Activated naive CD4-positive, alpha-beta T cell (primary cell): Measurements from ENCODE around the gene DIDO1.
"Not testable (repeated sequence)": the region's sequence is repeated elsewhere in the genome, so short reads cannot be mapped to it uniquely, and the experiment has no call there.

ENCODE experiments used
- DNase-seq, 4 experiments: peaks; one replicate each; lab custom pipeline; 2025; lab: John Stamatoyannopoulos, UW

The DIDO1 gene

DNA sequence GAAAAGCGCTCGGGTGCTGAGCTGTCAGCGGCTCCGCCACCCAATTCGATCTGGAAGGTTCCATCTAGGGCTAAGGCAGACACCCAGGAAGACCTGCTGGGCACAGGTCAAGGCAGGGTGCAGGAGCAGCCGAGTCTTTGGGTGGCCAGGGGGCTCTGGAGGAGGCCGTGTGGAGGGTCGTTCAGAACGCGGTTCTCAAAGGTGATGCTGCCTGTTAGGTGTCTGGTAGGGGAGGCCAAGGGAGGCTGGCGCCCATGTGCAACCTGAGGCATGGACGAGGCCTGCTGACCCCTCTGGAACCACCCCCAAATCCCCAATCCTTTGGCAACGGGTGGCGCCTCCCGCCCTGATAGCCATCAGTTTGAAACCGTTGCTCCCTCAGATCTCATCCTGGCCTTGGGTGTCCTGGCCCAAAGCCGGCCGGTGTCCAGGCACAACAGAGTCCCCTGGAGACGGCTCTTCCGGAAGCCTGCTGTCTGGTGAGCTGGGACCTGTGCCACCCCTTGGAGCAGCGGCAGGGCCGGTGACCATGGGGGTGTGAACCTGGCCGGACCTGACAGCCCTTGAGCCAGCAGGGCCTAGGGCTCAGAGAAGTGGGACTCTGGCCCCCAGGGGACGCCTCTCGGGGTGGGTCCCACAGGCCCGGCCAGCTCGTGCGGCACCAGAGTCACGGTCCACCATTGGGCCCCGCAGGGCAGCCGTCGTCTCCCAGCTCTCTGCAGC, 36.7 kb upstream of the DIDO1 start:
- DNase-seq: no peak

- no peak for DNase-seq
Observed at GRCh38 chr20:62962221-62962879, 36.0 kb upstream of the DIDO1 start.

DNA sequence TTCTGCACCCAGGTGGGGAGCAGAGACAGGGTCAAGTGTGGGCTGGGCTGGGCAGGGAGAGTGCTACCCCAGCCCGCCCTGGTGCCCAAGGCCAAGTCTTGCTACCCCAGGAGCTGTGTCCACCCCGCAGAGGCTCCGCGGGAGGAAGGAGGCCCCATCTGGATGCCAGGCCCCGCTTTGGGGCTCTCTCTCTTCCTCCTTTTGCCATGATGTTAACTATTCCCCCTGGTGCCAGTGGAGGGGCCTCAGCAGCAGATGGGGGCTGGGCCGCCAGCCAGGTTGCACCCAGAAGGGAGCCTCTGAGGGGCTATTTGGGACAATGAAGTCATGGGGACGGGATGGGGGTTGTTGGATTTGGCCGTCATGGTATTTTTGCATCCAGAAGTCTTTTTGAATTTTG, 35.5 kb upstream of the DIDO1 start:
- DNase-seq: no peak

- DNase-seq: no peak
Observed at GRCh38 chr20:62961310-62961783, 35.0 kb upstream of the DIDO1 start.

- DNase-seq: not testable (repeated sequence)
Observed at GRCh38 chr20:62960446-62961309, 34.4 kb upstream of the DIDO1 start.

DNA sequence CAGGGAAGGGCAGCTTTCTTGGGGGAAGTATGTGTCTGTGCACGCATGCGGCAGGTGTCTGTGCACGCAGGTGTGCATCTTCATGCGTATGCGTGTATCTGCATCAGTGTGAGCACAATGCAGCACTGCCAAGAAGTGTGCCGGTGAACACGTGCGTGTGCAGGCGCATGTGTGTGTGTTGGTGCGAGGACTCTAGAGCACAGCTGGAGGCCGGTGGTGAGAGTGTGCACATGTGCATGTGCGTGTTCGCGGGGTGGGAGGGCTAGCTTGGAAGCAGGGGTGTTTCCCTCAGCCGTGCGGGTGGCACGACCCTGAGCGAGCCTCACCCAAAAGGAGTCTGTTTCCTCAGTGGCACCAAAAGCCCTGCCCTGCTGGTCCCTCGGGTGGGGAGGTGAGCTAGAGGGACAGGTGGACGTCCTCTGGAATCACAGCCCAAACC, 33.7 kb upstream of the DIDO1 start:
- DNase-seq: no peak

- no peak for DNase-seq
Observed at GRCh38 chr20:62959101-62959971, 33.0 kb upstream of the DIDO1 start.

GRCh38 chr20:62958388-62959100, 32.2 kb upstream of the DIDO1 start:
- no peak for DNase-seq

DNA sequence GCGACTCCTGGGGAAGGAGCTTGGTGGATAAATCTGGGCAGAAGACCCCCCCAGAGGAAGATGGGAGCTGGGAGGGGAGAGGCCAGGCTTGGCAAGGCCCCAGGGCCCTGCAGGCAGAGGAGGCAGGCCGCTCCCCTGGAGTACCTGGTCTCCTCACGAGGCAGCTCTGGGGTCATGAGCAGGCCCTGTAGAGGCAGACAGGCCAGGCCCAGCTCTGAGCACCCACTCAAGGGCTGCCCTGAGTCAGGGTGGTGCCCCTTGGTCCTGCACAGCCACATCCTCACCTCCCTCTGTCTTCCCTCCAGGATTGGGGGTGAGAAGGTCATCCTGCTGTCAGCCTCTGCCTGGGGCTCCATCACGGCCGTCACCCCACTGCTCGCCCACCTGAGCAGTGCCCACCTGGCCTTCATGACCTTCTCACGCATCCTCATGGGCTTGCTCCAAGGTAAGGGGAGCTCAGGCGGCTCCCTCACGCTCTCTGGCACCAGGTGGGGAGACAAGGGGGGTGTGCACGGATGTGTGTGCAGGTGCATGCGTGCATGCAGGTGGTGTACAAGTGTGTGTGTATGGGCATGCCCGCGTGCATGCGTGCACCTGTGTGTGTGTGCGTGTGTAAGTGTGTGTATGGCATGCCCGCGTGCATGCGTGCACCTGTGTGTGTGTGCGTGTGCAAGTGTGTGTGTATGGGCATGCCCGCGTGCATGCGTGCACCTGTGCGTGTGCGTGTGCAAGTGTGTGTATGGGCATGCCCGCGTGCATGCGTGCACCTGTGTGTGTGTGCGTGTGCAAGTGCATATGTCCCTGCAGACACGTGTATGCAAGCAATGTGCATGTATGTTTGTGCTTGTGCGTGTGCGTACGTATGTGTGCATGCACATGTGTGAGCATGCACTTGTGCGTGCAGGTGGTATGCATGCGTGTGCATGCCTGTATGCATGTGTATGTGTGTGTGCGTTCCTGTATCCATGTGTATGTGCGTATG, 31.1 kb upstream of the DIDO1 start:
- DNase-seq: no peak

GRCh38 chr20:62956387-62957135, 30.3 kb upstream of the DIDO1 start:
- DNase-seq: no peak

DNA sequence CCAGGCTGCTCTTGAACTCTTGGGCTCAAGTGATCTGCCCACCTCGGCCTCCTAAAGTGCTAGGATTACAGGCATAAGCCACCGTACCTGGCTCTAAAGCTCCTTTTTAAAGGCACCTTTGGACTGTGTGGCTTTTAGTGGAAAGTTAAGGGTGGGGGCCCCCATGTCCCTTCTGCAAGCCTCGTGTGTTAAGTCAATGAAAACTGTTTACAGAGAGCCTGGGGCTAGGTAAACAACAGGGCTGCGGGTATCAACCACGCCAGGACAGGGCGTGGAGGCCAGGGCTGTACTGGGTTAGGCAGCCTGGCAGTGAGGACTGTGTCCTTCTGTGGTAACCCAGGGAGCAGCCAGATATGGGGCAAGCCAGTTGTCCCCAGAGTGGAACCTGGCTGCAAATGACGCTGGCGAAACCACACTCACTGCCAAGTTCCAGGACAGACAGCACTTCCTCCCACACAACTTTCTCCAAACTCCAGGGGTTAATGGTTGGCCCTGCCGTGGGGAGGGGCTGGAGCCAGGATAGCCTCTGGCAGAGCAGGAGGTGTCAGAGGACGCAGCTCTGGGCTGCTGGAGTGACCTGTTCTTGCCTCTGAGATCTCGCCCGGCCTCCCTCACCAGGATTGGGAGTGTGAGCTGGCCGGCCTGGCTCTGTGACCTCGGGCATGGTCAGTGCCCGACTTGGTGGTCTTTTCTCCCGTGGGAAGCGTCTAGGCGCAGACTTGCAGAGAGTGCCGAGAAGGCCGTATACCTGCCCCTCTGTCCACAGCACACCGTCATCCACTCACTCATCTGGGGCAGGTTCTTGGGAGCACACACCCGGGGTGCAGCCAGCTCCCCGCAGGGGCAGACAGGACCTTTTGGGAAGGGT, 29.4 kb upstream of the DIDO1 start:
- DNase-seq: no peak

DNA sequence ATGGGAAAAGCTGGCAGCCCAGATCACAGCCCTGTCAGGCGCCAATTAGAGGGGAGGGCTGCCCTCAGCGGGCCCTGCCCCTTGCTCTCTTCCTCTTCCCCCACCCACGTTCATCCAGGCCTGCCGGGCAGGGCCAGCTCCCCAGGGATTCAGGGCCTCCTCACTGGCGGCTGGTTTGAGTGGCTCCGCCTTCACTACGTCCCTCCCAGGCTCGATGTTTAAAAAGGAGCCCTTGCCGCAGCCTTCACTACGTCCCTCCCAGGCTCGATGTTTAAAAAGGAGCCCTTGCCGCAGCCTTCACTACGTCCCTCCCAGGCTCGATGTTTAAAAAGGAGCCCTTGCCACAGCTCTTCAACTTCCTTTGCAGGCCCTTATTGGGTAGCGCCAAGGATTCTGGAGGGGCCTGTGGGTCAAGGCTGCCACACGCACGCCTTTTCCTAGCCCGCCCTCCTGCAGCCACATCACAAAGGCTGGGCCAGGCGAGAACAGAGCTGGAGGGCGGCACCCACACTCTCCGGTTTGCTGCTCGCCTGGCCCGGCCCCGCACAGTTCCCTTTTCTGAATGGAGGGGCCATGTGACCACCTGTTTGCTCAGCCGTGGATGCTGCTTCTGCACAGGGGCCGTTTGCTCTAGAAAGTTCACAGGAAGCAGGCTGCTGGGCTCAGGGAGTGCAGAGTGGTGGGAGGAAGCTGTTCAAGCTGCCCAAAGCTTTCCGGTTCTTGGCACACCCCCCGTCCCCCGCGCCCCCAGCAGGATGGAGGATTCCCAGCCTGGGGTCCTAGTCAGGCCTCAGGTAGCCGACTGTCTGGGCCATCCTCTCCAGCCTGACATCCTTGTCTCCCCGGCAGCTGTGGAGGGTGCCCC, 27.8 kb upstream of the DIDO1 start:
- peak in 2 of 4 experiments; percentile 55 to 58 for DNase-seq

DNA sequence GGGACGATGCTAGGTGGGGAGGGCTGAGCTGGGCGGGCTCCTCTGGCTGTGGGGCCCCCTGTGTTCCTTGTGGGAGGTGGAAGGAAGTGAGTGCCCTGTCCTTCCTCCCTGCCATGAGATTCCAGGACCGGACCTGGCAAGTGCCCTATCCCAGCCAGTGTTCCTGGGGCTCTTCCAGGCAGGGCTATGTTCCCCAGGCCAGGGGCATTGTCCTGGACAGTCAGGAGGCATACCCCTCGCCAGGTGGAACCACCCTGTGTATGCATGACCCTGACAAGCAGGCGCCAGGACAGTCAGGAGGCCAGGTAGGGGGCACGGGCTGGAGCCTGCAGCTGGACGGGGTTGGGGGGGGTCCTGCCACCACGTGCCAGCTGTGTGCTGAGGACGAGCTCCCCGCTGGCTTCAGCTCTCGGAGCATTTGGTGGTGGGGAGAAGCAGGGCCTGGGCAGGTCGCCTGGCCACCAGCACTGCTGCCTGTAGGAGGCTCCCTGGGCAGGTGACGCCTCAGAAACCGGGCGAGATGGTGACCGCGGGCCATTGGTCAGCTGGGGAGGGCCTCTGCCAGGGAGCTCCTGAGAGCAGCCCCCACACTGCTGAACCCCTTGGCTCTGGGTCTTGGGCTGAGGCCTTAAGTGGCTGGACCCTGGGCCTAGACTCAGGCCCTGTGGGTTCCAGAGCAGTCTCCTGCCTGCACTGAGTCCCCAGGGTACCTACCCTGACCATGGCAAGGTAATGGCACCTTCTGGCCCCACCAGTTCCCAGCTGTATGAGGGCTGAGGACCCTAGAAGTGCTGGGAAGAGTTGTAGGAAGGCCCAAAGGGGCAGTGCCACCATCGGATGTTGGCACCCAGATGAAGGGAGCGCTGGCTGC, 26.9 kb upstream of the DIDO1 start:
- no peak for DNase-seq

DNA sequence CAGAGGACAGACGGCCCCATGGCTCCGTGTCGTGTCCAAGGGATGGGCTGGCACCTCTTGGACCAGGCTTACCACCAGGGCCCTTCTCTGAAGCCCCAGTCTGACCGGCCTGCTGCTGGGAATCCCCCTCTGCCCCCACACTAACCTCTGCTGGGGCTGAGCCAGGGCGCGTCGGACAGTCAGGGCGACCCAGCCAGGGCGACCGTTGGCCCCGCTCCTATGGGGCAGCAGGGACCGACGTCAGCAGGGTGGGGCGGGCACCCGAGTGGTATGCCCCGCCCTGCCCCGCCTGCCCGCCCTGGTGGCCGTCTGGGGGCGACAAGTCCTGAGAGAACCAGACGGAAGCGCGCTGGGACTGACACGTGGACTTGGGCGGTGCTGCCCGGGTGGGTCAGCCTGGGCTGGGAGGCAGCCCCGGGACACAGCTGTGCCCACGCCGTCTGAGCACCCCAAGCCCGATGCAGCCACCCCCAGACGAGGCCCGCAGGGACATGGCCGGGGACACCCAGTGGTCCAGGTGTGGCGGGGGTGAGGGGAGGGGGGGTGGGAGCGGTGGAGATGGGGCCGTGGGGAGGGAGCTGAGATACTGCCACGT, 26.2 kb upstream of the DIDO1 start, which contains the start of gene SLC17A9:
Gene SLC17A9, plus strand, starts transcription at position 337 of the 595 bp plus-strand sequence. Its CDS starts 122 bp downstream, at position 459.
- DNase-seq: peak in 1 of 4 experiments; percentile 28

- no peak for DNase-seq
Observed at GRCh38 chr20:62951896-62952372, 25.6 kb upstream of the DIDO1 start.
